CD1c-positive myeloid dendritic cell (primary cell): Measurements from ENCODE around the gene KPTN.

Source experiments
- DNase-seq: peaks from one replicate; pipeline ENCODE4 v3.0.0-alpha.2; 2016; ENCODE audit errors: extremely low spot score

KPTN gene

DNA sequence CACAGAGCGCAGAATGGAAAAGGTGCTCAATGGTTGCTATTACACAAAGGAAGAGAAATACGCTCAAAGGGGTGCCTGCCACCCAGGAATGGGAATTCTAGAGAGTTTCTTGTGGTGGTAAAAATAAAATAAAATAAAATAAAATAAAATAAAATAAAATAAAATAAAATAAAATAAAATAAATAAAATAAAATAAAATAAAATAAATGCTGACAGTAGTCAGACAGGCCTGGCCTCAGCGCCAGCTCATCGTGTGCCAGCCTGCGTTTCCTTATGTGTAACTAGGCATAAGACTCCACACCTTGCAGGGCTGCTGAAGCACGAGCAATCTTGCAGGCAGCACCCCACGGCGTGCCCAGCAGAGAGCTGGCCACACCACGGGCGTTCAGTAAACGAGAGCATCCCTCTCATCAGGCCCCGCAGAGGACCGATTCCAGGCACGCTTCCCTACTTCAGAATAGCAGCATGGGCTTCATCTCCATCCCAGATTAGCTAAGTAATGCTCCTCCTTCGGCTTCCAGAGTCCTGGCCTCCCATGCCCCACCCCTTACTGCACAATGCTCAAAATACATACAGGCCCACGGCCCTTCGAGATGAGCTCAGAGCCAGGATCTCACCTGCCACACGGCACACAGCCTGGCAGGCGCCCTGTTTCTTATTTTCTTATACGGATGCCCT, 25.3 kb upstream of the KPTN start:
- no peak for DNase-seq

DNA sequence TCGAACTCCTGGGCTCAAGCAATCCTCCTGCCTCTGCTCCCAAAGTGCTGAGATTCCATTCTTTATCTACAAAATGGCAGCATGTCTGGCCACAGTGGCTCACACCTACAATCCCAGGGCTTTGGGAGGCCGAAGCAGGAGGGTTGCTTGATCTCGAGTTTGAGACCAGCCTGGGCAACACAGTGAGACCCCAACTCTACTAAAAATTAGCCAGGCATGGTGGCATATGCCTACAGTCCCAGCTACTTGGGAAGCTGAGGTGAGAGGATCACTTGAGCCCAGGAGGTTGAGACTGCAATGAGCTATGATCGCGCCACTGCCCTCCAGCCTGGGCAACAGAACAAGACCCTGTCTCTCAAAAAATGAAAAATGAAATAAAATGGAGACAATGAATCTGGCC, 24.7 kb upstream of the KPTN start:
- DNase-seq = no peak

DNA sequence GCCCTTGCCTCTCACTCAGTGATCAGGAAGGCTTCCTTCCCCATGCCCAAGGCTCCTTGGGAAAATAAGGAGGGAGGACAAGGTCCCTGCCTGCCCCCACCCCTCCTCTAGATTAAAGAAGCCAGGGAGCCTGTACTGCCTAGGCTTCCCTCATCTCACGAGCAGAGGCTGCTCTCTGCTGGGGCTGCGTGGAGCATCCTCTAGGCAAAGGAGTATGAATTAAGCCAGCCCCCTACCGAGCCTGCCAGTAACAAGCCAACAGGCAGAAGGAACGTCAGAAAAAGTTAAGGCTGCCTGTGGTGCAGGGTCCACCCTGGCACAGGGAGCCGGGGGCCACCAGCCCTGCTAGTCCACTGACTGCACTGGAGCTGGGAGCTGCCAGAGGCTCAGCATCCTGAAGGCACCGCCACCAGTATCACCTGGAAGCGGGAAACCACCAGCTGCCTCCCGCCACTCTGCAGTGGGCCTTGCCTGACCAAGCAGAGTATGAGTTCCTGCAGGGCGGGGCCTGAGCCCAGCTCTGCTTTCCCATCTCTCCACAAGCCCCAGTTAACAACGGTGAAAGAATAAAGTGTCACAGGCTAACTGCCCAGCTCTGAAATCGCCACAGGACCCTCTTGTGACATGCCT, 24.0 kb upstream of the KPTN start:
- no peak for DNase-seq

DNA sequence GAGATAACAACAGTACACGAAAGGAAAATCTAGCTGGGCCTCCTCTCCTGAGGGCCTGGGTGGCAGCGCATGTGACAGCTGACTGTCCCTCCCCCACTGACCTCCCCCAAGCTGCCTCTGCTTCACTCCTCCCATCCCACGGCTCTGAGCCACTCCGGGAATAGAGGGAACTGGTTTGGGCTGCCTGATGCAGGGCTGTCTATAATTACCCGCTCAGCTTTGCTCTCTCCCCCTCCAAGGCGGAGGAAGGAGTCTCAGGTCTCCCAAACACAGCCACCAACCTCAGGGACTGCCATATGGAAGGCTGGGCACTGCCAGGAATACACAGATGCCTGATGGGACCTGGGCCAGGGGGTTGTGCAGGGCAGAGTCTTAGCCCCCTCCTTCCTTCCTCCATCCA, 23.0 kb upstream of the KPTN start:
- DNase-seq = no peak

DNA sequence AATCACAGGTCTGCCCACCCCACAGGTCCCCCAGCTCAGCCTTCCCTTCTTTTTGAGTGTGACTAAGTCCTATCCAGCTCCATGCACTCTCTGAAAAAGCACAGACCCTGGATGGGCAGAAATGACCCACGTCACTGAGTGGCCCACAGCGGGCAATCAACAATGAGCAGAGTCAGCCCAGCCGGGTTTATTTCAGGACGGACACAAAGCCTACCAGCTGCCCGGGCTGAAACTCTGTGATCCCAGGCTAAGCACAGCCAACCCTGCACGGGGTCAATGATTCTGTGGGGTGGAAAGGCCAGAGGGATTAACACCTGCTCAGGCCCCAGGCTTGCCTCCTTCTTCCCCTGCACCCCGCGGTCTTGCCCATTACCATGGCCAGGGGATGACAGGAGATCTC, 22.4 kb upstream of the KPTN start:
- no peak for DNase-seq

DNA sequence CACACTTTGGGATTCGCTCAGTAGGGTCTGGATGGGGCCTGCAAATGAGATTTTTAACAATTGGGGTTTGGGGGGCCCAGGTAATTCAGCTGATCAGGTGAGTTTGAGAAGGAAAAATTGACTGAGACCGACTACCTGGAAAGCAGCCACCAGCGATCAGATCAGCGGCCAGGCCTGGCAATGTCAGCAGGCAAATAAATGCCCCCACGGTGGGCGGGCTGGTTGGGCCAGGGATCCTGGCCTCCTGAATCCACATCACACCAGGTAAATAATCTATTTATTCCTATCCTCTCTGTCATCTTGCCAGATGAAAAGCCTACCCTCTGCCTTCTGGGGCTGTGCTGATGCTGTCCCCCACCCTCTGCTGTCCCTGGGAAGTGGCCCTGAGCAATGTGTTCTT, 21.5 kb upstream of the KPTN start:
- no peak for DNase-seq

DNA sequence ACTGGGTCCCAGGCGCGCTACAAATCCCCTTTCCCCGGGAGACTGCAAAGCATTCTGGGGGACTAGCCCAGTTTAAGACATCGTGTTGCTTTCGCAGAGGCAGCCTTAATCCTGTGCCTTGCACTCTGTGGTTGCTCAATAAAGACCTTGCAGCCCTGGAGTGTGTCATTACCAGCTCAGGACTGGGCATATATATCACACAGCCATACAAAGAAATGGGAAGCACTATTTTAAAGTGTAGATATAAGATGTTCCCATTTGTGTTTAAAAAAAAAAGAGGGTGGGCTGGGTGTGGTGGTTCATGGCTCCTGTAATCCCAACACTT, 19.8 kb upstream of the KPTN start:
- no peak for DNase-seq

DNA sequence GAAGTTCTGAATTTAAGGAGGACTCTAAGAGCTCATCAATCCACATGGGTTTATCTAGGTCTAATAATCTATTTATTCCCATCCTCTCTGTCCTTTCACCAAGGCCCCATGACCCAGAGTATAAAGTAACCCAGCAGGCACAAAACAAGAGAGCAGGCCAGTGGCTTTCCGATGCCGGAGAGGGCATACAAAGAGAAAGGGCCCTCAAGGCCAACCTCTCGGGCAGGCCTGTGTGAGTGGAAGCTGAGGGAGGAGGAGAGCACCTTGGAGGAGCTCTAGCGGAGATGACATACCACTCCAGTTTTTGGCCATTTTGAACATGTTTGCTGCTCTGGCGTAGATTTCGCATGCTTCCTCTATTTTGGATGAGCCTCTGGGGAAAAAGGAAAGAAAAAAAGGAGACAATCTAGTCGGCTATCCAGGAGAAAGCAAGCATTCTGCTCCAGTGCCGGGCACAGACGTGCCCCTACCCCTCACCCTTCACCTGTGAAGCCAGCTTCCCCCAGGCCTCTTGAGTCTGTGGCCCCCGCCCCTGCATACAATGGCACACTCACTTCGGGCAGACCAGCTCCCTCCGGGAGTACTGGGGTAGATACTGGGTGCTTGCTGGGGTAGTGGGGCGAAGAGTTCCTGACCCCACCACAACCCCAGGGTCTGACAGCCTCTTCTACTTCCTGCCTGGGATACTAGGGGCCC, 19.3 kb upstream of the KPTN start:
- DNase-seq = no peak

DNA sequence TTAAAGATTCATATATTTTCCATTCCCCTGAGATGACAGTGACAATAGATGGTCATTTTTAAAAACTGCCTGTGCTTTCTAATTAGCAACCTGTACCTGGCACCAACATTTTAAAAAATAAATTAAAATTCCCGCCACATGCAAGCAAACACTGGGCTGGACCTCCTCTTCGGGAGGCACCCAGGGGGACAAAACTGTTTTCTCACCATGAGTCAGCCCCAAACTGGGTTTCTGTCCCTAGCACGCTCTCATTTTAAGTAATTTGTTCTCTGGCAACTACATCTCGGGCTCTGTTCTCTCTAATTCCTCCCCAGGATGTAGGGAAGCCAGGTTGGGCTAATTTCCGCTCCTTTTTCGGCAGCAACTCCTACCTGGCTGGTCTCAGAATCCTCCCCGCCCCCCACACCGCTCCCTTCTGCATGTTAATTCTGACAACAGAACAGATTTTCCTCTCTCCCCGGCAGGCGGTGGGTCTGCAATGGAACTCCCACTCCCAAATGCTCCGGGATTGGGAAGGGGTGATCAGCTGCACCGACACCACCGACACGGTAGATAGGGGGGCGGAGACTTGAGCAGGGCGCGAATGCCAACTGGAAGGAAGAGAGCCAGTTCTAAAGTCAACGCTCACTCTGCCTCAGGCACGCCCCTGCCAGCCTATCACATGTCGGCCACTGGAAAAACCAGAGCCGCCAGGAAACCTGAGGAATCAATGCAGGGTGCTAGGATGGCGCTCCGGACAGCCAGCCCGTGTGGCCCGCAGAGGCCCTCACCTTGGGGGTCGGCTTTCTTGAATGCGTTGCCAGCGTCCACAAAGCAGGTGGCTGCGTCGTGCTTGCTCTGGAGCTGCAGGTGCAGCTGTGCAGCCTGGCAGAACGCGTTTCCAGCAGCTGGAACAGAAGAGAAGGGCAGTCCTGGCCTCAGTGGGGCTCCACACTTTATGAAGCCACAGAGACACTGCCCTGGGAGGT, 16.1 kb upstream of the KPTN start:
- DNase-seq = no peak

DNA sequence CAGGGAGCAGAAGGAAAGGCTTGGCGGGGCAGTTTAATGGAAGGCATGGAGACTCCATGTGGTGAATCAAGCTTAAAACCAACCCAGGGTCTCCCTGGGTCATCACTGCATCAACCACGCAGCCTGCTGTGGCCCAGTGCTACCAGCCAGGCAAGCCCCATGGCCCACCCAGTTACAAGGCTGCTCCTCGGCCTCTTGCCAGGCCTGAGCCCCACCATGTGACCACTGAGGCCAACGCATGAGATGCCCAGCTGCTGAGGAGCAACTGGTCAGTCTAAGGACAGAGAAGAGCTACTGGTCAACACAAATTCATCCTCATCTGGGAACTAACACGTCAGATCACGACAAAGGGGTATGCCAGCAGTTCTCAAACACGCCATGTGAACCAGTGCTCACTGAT, 15.4 kb upstream of the KPTN start:
- no peak for DNase-seq

DNA sequence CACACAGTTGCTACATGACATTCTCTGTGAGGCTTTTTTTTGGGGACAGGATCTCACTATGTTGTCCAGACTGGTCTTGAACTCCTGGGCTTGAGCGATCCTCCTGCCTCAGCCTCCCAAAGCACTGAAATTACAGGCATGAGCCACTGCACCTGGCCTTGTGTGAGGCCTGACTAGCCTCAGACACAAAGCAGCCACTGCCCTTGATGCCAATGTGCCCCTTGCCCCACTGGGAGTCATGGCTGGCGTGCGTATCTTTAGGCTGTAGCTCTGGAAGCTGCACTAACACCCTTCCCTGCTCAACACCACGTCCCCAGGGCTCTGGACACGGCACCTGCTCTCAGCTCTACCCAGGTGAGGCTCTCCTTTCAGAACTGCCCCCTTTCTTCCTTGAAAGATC, 14.5 kb upstream of the KPTN start:
- no peak for DNase-seq

DNA sequence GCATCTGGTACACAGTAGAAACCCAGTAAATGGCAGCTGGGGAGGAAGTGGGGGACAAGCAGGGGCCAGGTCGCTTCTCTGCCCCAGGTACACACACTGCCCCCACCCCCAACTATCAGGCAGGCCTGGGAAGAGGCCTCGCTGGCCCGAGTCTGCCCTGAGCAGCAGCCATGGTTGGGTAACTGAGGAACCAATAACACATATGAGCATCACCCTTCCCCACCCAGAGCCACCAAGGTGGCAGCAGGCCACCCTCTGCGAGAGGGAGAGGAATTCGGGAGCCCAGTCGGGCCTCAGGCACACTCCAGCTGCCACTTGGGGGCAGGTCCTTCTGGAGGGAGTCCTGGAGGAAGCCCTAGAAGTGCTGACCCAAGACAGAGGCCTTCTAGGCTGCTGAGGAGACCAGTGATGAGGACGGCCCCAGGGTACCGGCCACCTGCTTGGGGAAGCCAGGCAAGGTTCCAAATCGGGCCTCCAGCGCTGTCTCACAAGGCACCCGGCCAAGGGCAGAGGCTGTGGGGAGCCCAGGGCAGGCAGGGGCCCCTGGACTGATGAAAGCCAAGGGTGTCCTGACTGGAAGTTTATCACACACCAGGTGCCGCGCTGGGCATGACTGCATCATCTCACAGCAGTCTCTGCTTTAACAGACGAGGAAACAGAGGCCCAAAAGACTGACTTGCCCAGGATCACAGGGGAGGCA, 14.0 kb upstream of the KPTN start:
- no peak for DNase-seq

DNA sequence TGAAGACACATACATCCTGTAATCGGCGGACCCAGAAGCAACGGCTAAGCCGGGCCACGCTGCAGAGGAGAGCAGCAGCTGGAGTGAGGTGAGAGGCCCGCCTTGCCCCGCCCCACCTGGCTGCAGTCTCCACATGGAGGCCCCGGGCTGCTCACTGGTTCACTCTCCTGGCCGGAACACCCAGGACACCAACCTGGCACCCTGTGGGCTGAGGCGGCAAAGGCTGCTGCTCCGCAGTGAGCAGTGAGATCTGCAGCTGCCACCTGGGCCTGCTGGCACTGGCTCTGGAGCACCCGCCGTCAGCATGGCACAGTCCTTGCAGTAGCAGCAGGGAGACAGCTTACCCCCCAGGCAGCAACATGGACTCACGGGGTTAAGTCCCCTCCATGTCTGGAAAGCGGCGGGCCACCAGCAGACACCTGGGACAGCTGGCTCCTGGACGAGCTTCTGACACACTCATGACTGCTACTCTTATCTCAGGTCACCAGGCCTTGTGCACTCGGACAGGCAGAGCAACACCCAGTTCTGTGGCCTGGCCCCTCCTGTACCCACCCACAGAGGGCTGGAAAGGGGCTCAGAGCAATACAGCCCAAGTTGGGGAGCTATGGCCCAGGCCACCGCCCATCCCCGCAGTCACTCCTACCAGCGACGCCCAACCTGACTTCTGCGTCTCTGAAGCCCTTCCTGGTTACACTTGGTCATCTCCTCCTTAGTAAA, 13.2 kb upstream of the KPTN start:
- no peak for DNase-seq

DNA sequence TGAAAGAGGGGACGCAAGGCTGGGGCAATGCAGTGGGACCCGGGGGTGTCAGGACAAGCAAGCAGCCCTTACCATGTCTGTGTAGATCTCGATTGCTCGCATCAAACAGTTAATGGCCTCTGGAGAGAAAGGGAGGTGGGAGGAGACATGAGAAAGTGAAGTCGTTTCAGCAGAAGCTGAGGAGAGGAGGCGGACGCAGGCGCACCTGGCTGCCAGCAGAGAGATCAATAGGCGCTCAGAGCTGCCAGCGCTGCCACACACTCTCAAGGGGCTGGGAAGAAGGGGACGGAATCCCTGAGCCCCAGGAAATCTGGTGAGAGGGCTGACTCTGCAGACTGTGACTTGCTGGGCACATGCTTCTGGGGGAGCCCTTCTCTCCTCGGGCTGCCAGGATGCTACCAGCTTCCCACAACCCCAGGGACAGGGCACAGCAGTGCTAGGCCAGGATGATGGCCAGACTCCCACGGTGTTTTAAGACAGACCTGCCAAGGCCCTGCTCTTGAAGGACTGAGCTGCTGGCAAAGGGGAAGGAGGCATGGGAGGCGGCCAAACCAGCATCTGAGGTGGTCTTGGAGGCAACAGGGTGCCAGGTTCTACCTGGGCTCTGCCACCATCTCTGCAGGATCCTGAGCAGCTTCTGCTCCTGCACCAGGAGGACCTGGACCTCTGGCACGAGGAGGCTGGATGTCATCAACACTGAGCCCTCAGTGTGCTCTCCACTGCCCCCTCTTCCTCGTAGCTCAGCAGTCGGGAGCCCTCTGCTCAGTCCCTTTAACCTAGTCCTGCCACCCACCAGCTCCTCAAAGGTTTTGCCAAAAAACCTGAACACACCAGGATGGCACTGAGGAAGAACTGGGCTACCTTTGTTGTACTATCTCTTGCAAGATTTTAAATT, 11.7 kb upstream of the KPTN start:
- DNase-seq = no peak

DNA sequence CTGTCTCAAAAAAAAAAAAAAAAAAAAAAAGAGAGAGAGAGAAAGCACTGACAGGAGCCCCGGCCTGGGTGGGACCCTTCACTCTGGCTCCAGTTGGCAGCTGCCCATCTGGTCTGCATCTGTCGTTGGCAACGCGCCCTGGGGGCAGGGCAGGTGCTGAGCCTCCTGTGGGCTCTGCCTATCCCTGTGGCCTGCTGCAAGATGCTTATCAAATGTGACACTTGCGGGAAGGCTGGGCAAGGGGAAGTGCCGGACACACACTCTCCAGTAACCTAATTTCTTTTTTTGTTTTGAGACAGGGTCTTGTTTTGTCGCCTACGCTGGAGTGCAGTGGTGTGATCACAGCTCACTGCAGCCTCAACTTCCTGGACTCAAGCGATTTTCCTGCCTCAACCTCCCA, 10.7 kb upstream of the KPTN start:
- no peak for DNase-seq

DNA sequence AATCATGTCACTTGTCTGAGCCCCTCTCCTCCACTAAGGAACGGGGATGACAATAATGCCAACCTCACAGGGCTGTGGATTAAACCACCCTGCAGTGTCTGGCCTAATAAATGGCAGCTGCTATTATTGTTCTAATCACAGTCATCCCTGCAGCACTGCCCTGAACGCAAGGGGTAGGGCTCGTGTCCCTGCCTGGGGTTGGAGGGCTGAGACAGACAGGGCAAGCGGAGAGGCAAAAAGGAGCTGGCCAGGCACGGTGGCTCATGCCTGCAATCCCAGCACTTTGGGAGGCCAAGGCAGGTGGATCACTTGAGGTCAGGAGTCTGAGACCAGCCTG, 10.2 kb upstream of the KPTN start:
- no peak for DNase-seq

DNA sequence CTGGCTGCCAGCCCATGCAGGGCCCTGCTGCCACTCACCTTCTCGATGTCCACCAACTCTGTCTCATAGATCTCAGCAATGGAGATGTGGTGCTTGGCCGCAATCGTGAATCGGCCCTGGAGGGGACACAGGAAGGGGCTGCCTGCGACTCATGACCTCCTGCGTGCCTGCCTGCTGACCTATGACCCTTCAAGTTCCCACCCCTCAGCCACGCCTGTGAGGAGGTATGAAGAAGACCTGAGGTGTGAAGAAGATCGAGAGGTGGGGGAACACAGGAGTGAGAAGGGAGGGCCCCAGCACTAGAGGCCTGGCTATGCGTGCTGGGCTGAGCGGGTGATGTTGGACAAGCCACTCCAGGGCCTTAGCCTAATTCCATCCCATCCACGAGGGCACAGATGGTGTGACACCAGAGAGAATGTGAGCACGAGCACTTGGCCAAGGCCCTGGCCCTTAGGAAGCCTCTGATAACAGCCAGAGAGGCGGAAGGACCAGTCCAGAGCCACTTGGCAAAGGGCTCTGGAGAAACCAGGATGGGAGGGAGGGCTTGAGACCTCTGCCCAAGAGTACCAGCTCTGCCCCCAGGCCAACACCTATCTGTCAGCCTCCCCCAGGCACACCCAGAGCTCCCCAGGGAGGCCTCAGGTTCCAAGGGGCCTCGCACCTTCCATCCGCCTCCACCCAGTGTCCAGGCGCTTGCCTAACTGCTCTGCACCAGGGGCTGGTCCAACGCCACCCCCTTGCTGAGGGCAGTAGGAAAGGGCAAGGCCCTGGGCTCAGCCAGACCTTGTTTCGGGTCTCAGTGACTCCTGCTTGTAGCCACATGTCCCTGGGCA, 9.6 kb upstream of the KPTN start:
- no peak for DNase-seq

DNA sequence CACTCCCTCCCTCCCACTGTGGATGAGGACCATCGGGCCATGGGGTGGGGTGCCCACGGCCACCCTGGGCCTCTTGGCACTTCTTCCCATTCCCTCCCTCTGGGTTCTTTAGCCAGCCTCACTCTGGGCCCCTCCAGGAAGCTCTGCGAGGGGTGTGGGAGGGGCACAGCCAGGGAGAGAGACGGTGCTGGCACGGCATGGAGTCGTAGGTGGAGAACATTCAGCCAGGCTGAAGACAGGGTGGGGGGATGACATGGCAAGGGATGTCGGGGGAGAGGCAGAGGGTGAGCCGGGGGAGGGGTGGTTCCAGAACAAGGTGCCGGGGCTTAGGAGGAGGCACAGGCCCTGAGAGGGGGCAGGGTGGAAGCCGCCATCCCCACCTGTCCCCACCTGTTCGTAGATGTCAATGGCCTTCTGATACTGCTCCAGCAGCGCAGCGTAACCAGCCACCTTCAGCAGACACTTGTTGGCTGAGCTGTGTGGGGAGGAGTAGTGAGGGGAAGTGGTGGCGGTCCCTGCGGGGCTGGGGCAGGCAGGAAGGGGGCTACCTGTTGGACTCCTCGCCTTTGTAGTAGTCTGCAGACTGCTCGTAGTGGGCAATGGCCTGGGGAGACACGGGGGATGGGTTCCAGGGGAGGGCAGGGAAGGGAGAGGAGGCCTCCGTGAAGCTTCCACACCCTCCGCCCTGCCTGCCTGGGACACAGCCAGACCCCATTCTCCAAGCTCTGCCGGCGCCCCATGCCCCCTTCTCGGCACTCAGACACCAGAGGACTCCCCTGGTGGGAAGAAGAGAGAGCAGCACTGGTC, 8.8 kb upstream of the KPTN start:
- DNase-seq = no peak
